Measurements from ENCODE around the gene PARD3.
"Not testable (repeated sequence)": the region's sequence is repeated elsewhere in the genome, so short reads cannot be mapped to it uniquely, and the experiment has no call there.

The PARD3 gene

DNA sequence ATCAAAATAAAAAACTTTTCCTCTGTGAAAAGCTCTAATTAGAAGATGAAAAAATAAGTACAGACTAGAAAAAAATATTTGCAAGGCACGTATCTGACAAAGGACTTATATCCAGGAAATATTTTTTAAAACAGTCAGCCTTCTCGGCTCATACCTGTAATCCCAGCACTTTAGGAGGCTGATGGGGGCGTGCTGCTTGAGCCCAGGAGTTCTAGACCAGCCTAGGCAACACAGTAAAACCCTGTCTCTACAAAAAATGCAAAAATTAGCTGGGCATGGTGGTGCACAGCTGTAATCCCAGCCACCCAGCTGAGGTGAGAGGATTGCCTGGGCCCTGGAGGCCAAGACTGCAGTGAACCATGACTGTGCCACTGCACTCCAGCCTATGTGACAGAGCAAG, 542.8 kb downstream of the PARD3 start:
- H3F3A ChIP-seq (ENCODE audit: insufficient read depth), result no peaks in the 10 kb centered on the region
- TF ChIP-seq EZH2phosphoT487 (conservative IDR thresholded peaks at IDR 0.05; ENCODE audit: low read length), result no peak
- TF ChIP-seq, protein P1, sequence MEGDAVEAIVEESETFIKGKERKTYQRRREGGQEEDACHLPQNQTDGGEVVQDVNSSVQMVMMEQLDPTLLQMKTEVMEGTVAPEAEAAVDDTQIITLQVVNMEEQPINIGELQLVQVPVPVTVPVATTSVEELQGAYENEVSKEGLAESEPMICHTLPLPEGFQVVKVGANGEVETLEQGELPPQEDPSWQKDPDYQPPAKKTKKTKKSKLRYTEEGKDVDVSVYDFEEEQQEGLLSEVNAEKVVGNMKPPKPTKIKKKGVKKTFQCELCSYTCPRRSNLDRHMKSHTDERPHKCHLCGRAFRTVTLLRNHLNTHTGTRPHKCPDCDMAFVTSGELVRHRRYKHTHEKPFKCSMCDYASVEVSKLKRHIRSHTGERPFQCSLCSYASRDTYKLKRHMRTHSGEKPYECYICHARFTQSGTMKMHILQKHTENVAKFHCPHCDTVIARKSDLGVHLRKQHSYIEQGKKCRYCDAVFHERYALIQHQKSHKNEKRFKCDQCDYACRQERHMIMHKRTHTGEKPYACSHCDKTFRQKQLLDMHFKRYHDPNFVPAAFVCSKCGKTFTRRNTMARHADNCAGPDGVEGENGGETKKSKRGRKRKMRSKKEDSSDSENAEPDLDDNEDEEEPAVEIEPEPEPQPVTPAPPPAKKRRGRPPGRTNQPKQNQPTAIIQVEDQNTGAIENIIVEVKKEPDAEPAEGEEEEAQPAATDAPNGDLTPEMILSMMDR (IDR thresholded peaks at IDR 0.05; ENCODE audit: insufficient read depth, low read length, poor library complexity, severe bottlenecking), result no peak

DNA sequence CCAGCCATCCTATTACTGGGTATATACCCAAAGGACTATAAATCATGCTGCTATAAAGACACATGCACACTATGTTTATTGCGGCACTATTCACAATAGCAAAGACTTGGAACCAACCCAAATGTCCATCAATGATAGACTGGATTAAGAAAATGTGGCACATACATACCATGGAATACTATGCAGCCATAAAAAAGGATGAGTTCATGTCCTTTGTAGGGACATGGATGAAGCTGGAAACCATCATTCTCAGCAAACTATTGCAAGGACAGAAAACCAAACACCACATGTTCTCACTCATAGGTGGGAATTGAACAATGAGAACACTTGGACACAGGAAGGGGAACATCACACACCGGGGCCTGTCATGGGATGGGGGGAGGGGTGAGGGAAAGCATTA, 546.7 kb downstream of the PARD3 start:
- not testable (repeated sequence) for H4K20me1 ChIP-seq (ENCODE audit: low read depth, low read length); H3K4me3 ChIP-seq (ENCODE audit: insufficient read depth, low read length, poor library complexity, severe bottlenecking); H3K9me2 ChIP-seq (replicated peaks; ENCODE audit: insufficient read depth, low read length); H3K27me3 ChIP-seq (ENCODE audit: low read length); H3K27ac ChIP-seq (ENCODE audit: low read depth, low read length); H3K9me3 ChIP-seq (ENCODE audit: insufficient read depth, low read length); H3F3A ChIP-seq (ENCODE audit: insufficient read depth); H3K9ac ChIP-seq (ENCODE audit: low read length); H2AFZ ChIP-seq (ENCODE audit: low read depth, low read length, severe bottlenecking); H3K4me2 ChIP-seq (ENCODE audit: low read depth, low read length, poor library complexity, severe bottlenecking); H3K79me2 ChIP-seq (ENCODE audit: insufficient read depth, low read length); H3K36me3 ChIP-seq (ENCODE audit: low read length)

More for the DNA sequence above, 542.8 kb downstream of the PARD3 start:
- H3K36me3 ChIP-seq (ENCODE audit: low read length), result no peaks in the 10 kb centered on the region
- no peaks in the 10 kb centered on the region for H3K9me2 ChIP-seq (replicated peaks; ENCODE audit: insufficient read depth, low read length)
- no peak overlapping the region for H3K4me2 ChIP-seq (ENCODE audit: low read depth, low read length, poor library complexity, severe bottlenecking)
- no peaks in the 10 kb centered on the region for H3K27me3 ChIP-seq (ENCODE audit: low read length)
- H3K27ac ChIP-seq (ENCODE audit: low read depth, low read length), result no peak overlapping the region
- H3K9me3 ChIP-seq (ENCODE audit: insufficient read depth, low read length), result no peaks in the 10 kb centered on the region
- H3K4me3 ChIP-seq (ENCODE audit: insufficient read depth, low read length, poor library complexity, severe bottlenecking), result no peak overlapping the region
- H3K9ac ChIP-seq (ENCODE audit: low read length), result no peak overlapping the region
- no peaks in the 10 kb centered on the region for H3K79me2 ChIP-seq (ENCODE audit: insufficient read depth, low read length)
- H2AFZ ChIP-seq (ENCODE audit: low read depth, low read length, severe bottlenecking), result no peak overlapping the region
- no peaks in the 10 kb centered on the region for H4K20me1 ChIP-seq (ENCODE audit: low read depth, low read length)

DNA sequence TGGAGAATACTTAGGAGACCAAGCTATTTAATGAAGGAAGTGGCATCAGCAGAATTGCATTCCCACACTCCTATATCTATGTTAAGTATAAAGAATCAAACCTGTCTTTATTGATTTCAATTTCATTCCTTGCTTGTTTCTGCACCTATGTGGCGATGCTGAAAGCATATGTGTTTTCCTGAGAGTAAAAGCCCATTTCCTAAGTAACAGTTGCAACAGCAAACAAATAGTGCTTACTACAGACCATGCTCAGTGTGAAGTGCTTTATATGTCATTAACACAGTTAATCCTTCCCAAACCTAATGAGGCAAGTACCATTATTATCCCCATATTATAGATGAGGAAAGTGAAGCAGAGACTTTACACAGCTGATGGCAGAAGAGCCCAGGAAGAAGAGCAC, 552.1 kb downstream of the PARD3 start:
- H3K27ac ChIP-seq (ENCODE audit: low read depth, low read length), result no peak overlapping the region
- H2AFZ ChIP-seq (ENCODE audit: low read depth, low read length, severe bottlenecking), result no peak overlapping the region
- no peaks in the 10 kb centered on the region for H3K27me3 ChIP-seq (ENCODE audit: low read length)
- H3K4me2 ChIP-seq (ENCODE audit: low read depth, low read length, poor library complexity, severe bottlenecking), result no peak overlapping the region
- no peaks in the 10 kb centered on the region for H3K79me2 ChIP-seq (ENCODE audit: insufficient read depth, low read length)
- no peaks in the 10 kb centered on the region for H3F3A ChIP-seq (ENCODE audit: insufficient read depth)
- H3K9me3 ChIP-seq (ENCODE audit: insufficient read depth, low read length), result no peaks in the 10 kb centered on the region
- H4K20me1 ChIP-seq (ENCODE audit: low read depth, low read length), result no peaks in the 10 kb centered on the region
- H3K4me3 ChIP-seq (ENCODE audit: insufficient read depth, low read length, poor library complexity, severe bottlenecking), result no peak overlapping the region
- no peak overlapping the region for H3K9ac ChIP-seq (ENCODE audit: low read length)
- no peaks in the 10 kb centered on the region for H3K9me2 ChIP-seq (replicated peaks; ENCODE audit: insufficient read depth, low read length)
- H3K36me3 ChIP-seq (ENCODE audit: low read length), result no peaks in the 10 kb centered on the region
- TF ChIP-seq, protein P1 (IDR thresholded peaks at IDR 0.05; ENCODE audit: insufficient read depth, low read length, poor library complexity, severe bottlenecking), result no peak
- TF ChIP-seq EZH2phosphoT487 (conservative IDR thresholded peaks at IDR 0.05; ENCODE audit: low read length), result no peak

DNA sequence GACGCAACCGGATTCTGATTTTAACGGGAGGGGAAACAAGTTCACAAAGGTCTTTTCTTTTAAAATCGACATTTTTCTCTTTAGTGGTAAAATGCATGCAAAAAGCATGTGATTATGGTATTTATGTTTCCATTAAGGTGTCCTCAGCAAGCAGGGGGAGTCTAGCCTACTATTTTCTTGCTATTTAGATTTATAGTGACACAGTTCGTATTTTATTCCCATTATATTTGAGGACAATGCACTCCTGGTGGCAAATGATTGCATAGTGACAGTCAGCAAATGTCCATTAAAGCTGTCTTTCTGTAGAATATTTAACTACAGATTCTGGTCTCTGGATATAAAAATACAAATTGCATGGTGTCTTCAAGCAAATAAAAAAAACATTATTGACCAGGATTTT, 554.2 kb downstream of the PARD3 start:
- H4K20me1 ChIP-seq (ENCODE audit: low read depth, low read length), result no peaks in the 10 kb centered on the region
- H3F3A ChIP-seq (ENCODE audit: insufficient read depth), result no peaks in the 10 kb centered on the region
- H3K9me3 ChIP-seq (ENCODE audit: insufficient read depth, low read length), result no peaks in the 10 kb centered on the region
- no peak overlapping the region for H3K4me2 ChIP-seq (ENCODE audit: low read depth, low read length, poor library complexity, severe bottlenecking)
- no peak overlapping the region for H2AFZ ChIP-seq (ENCODE audit: low read depth, low read length, severe bottlenecking)
- no peak for TF ChIP-seq EZH2phosphoT487 (conservative IDR thresholded peaks at IDR 0.05; ENCODE audit: low read length)
- TF ChIP-seq, protein P1 (IDR thresholded peaks at IDR 0.05; ENCODE audit: insufficient read depth, low read length, poor library complexity, severe bottlenecking), result no peak
- no peak overlapping the region for H3K4me3 ChIP-seq (ENCODE audit: insufficient read depth, low read length, poor library complexity, severe bottlenecking)
- no peak overlapping the region for H3K27ac ChIP-seq (ENCODE audit: low read depth, low read length)
- H3K9ac ChIP-seq (ENCODE audit: low read length), result no peak overlapping the region
- no peaks in the 10 kb centered on the region for H3K36me3 ChIP-seq (ENCODE audit: low read length)
- H3K9me2 ChIP-seq (replicated peaks; ENCODE audit: insufficient read depth, low read length), result no peaks in the 10 kb centered on the region
- H3K79me2 ChIP-seq (ENCODE audit: insufficient read depth, low read length), result no peaks in the 10 kb centered on the region
- H3K27me3 ChIP-seq (ENCODE audit: low read length), result no peaks in the 10 kb centered on the region
